ENCODE data around the gene TP53I11. TPM values are rescaled to one million over a fixed set of nuclear protein-coding genes. Genes with fewer than 3 reads are reported as not detected.

TP53I11 gene
- total and polyA plus RNA-seq, 11 donors = 24.0 to 91.3 (median 39.4) TPM

DNA sequence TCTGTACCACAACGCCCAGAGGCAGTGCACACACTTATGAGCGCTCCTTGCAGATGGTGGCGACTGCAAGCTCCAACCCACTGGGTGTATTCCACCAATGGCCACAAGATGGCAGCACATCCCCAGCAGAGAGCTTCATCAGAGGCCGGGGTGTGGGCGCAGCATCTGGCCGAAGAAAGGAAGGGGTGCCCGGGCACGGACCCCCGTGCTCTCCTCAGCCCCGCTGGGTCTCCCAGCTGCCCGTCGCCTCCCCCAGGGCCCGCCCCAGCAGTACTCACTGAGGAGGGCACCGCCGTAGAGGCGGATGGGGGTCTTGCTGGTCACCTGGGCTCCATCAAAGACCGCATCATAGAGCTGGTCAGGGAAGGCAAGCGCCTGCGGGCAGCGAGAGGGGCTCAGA lies 14.2 kb downstream of the TP53I11 start:
- TF ChIP-seq POLR2A (IDR thresholded peaks at IDR 0.05) = no peak
- TF ChIP-seq, protein P1, sequence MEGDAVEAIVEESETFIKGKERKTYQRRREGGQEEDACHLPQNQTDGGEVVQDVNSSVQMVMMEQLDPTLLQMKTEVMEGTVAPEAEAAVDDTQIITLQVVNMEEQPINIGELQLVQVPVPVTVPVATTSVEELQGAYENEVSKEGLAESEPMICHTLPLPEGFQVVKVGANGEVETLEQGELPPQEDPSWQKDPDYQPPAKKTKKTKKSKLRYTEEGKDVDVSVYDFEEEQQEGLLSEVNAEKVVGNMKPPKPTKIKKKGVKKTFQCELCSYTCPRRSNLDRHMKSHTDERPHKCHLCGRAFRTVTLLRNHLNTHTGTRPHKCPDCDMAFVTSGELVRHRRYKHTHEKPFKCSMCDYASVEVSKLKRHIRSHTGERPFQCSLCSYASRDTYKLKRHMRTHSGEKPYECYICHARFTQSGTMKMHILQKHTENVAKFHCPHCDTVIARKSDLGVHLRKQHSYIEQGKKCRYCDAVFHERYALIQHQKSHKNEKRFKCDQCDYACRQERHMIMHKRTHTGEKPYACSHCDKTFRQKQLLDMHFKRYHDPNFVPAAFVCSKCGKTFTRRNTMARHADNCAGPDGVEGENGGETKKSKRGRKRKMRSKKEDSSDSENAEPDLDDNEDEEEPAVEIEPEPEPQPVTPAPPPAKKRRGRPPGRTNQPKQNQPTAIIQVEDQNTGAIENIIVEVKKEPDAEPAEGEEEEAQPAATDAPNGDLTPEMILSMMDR (IDR thresholded peaks at IDR 0.05) = peak in 11 of 12 donors; percentile 89 to 98 (median 96)
- ATAC-seq (peak; percentile 36 to 62 (median 59)), DNase-seq (peak; percentile 69 to 90 (median 82))
- peaks cover 0 to 21% (median 4%) of the 10 kb centered on the region in 9 donors for H3K36me3 ChIP-seq
- H3K4me3 ChIP-seq = no peak overlapping the region
- peaks cover 3 to 49% (median 32%) of the 10 kb centered on the region in 12 donors for H3K4me1 ChIP-seq
- no peak overlapping the region for H3K27ac ChIP-seq
- H3K27me3 ChIP-seq = no peaks in the 10 kb centered on the region
- no peaks in the 10 kb centered on the region for H3K9me3 ChIP-seq
- intact Hi-C loops (cut with DNase I) = loop anchor here (1.0 to 10.0 kb wide), 10 partner anchors 62 to 398 kb away; no protein-coding TSS in a partner anchor
- 17 to 35% (median 29%) methylated on average over 2 to 20 of the region's 20 CpGs for WGBS, 4 donors

DNA sequence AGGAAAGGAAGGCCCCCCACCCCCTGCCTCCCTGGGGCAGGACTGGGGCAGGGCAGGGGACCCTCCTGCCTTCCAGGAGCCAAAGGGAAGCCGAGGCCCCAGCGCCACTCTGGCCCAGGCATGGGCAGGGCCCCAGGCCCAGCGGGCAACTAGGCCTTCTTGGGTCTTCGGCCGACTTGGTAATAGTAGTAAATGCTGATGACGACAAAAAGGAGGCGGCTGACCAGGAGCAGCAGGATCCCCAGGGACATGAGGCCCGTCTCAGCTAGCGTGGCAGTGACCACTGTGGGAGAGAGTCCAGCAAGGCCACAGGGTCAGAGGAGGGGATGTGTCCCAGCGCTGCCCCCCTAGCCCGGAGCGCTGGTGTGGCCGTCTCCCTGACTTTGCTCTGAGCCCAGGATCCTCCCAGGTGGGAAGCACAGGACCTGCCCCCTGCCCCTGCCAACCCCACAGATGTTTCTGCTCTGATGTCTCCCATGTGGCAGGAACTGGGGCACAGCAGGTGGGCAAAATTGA lies 15.9 kb downstream of the TP53I11 start:
- intact Hi-C loops (cut with DNase I) = loop anchor here in 9 of 10 donors (5.0 to 10.0 kb wide), 7 partner anchors 60 to 400 kb away; partner anchors contain the start of gene SYT13 (in 1 of the 9)
- Histone ChIP-seq H3K27me3 (no peaks in the 10 kb centered on the region), H3K36me3 (peaks cover 0 to 28% (median 5%) of the 10 kb centered on the region in 9 donors), H3K4me1 (peaks cover 0 to 31% (median 15%) of the 10 kb centered on the region in 12 donors), H3K9me3 (no peaks in the 10 kb centered on the region), H3K27ac (no peak overlapping the region), H3K4me3 (no peak overlapping the region)
- ATAC-seq (no peak), DNase-seq (no peak)
- no peak for TF ChIP-seq POLR2A (IDR thresholded peaks at IDR 0.05)
- TF ChIP-seq, protein P1 (IDR thresholded peaks at IDR 0.05) = no peak
- 82 to 89% (median 86%) methylated on average over 11 to 13 of the region's 13 CpGs for WGBS, 4 donors

DNA sequence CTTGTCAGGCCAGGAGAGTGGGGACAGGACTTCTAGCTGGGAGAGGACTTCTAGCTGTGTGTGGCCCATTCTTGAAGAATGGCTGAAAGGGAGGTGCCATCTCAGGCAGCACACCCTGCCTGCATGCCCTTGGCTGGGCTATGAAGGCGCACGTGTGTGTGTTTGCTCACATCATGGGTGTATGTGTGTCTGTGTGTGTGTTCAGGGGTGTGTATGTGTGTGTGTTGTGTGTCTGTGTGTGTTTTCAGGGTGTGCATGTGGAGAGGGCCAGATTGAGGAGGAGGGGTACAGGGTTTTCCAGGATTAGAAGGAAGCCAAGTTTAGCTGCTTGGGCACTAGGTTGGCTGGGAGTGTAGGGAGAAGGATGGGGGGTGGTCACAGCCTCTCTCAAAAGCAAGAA lies 16.6 kb downstream of the TP53I11 start:
- Histone ChIP-seq H3K4me1 (peaks cover 0 to 24% (median 10%) of the 10 kb centered on the region in 12 donors), H3K4me3 (no peak overlapping the region), H3K27me3 (no peaks in the 10 kb centered on the region), H3K27ac (no peak overlapping the region), H3K36me3 (peaks cover 0 to 31% (median 8%) of the 10 kb centered on the region in 9 donors), H3K9me3 (no peaks in the 10 kb centered on the region)
- intact Hi-C loops (cut with DNase I) = loop anchor here in 8 of 10 donors (5.0 to 10.0 kb wide), 5 partner anchors 59 to 401 kb away; partner anchors contain the start of gene SYT13 (in 1 of the 8)
- no peak for TF ChIP-seq POLR2A (IDR thresholded peaks at IDR 0.05)
- TF ChIP-seq, protein P1 (IDR thresholded peaks at IDR 0.05) = no peak
- no peak for DNase-seq
- no peak for ATAC-seq
- 79 to 94% (median 85%) methylated on average over 2 of the region's 2 CpGs for WGBS, 4 donors

DNA sequence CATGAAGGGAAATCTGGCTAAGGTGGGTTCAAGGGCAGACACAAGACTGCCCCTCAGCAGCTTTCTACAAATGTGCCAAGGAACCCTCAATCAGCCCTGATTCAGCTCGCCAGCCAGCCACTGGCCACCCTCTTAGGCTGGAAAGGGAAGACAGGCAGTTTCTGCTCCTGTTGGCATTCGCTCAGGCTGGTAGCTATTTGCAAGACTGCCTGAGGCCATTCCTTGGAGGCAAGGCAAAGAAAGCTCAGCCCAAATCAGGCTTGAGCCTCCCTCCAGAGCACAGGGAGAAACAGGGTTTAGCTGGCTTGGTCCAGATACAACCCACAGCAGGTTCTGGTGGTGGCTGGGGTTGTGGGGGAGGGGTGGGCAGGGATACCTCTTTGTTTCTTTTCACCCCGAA lies 19.2 kb downstream of the TP53I11 start:
- no peak for TF ChIP-seq POLR2A (IDR thresholded peaks at IDR 0.05)
- TF ChIP-seq, protein P1 (IDR thresholded peaks at IDR 0.05) = no peak
- no peaks in the 10 kb centered on the region for H3K9me3 ChIP-seq
- intact Hi-C loops (cut with DNase I) = loop anchor here in 8 of 10 donors (5.0 to 10.0 kb wide), 5 partner anchors 57 to 403 kb away; partner anchors contain the start of gene SYT13 (in 1 of the 8)
- DNase-seq = no peak
- no peak overlapping the region for H3K4me3 ChIP-seq
- no peak overlapping the region for H3K27ac ChIP-seq
- H3K27me3 ChIP-seq = no peaks in the 10 kb centered on the region
- peaks cover 0 to 15% (median 0%) of the 10 kb centered on the region in 12 donors for H3K4me1 ChIP-seq
- peaks cover 0 to 37% (median 11%) of the 10 kb centered on the region in 9 donors for H3K36me3 ChIP-seq
- no peak for ATAC-seq
- WGBS, 4 donors = 91 to 97% (median 92%) methylated on average over 3 of the region's 3 CpGs
